Skeletal muscle satellite cell (primary cell): ENCODE data around the gene NGLY1.

Experiments
- H3K27me3 ChIP-seq: 2 replicates; pipeline ENCODE4 v1.7.0; 2013; ENCODE audit warnings: low read length; ENCODE audit not compliant: control insufficient read depth, insufficient read depth
- H3K36me3 ChIP-seq: 2 replicates; pipeline ENCODE4 v1.7.0; 2013; ENCODE audit warnings: mild to moderate bottlenecking, control low read depth, low read length; ENCODE audit not compliant: insufficient read depth
- H3K4me1 ChIP-seq: 2 replicates; pipeline ENCODE4 v1.7.0; 2013; ENCODE audit warnings: low read length; ENCODE audit not compliant: control insufficient read depth, insufficient read depth
- H3K4me2 ChIP-seq: 2 replicates; pipeline ENCODE4 v1.7.0; 2013; ENCODE audit warnings: mild to moderate bottlenecking, low read length
- H3K4me3 ChIP-seq: 2 replicates; pipeline ENCODE4 v1.7.0; 2013; ENCODE audit warnings: low read length
- H3K9ac ChIP-seq: 2 replicates; pipeline ENCODE4 v1.7.0; 2013; ENCODE audit warnings: mild to moderate bottlenecking, low read depth, low read length, moderate library complexity
- H3K9me3 ChIP-seq: replicated peaks from 2 replicates; pipeline ENCODE4 v1.7.0; 2013; ENCODE audit warnings: mild to moderate bottlenecking, control low read depth, low read length

The NGLY1 gene

GRCh38 chr3:25782636-25782937, 656 bp downstream of the NGLY1 start:
- Histone ChIP-seq H3K9ac (peak overlapping the region; percentile 89), H3K9me3 (no peaks in the 10 kb centered on the region), H3K27me3 (no peaks in the 10 kb centered on the region), H3K4me3 (peak overlapping the region; percentile 97), H3K4me1 (peaks cover 18% of the 10 kb centered on the region), H3K4me2 (peak overlapping the region; percentile 90), H3K36me3 (peaks cover 2% of the 10 kb centered on the region)

- H3K4me3 ChIP-seq: peak overlapping the region; percentile 97
- no peaks in the 10 kb centered on the region for H3K27me3 ChIP-seq
- H3K9me3 ChIP-seq: no peaks in the 10 kb centered on the region
- H3K4me1 ChIP-seq: peaks cover 18% of the 10 kb centered on the region
- H3K4me2 ChIP-seq: peak overlapping the region; percentile 90
- H3K36me3 ChIP-seq: peaks cover 6% of the 10 kb centered on the region
- peak overlapping the region; percentile 89 for H3K9ac ChIP-seq
Measured at GRCh38 chr3:25781758-25782594, 1.3 kb downstream of the NGLY1 start.

- no peak overlapping the region for H3K4me3 ChIP-seq
- peaks cover 13% of the 10 kb centered on the region for H3K36me3 ChIP-seq
- peak overlapping the region; percentile 90 for H3K4me2 ChIP-seq
- H3K9me3 ChIP-seq: no peaks in the 10 kb centered on the region
- peaks cover 18% of the 10 kb centered on the region for H3K4me1 ChIP-seq
- no peaks in the 10 kb centered on the region for H3K27me3 ChIP-seq
- H3K9ac ChIP-seq: no peak overlapping the region
Measured at GRCh38 chr3:25781145-25781757, 2.0 kb downstream of the NGLY1 start.

GRCh38 chr3:25780618-25781017, 2.6 kb downstream of the NGLY1 start:
- Histone ChIP-seq H3K9ac (no peak overlapping the region), H3K4me1 (peaks cover 18% of the 10 kb centered on the region), H3K4me2 (no peak overlapping the region), H3K4me3 (no peak overlapping the region), H3K36me3 (peaks cover 20% of the 10 kb centered on the region), H3K27me3 (no peaks in the 10 kb centered on the region), H3K9me3 (no peaks in the 10 kb centered on the region)

GRCh38 chr3:25775936-25776335, 7.3 kb downstream of the NGLY1 start:
- peaks cover 39% of the 10 kb centered on the region for H3K36me3 ChIP-seq
- H3K9me3 ChIP-seq: no peaks in the 10 kb centered on the region
- H3K4me2 ChIP-seq: no peak overlapping the region
- H3K4me3 ChIP-seq: no peak overlapping the region
- no peak overlapping the region for H3K9ac ChIP-seq
- H3K27me3 ChIP-seq: no peaks in the 10 kb centered on the region
- no peaks in the 10 kb centered on the region for H3K4me1 ChIP-seq

- Histone ChIP-seq H3K4me2 (no peak overlapping the region), H3K36me3 (peaks cover 6% of the 10 kb centered on the region), H3K27me3 (no peaks in the 10 kb centered on the region), H3K9ac (no peak overlapping the region), H3K4me1 (no peaks in the 10 kb centered on the region), H3K4me3 (no peak overlapping the region), H3K9me3 (no peaks in the 10 kb centered on the region)
Measured at GRCh38 chr3:25768851-25769250, 14.4 kb downstream of the NGLY1 start.

GRCh38 chr3:25751725-25752124, 31.5 kb downstream of the NGLY1 start:
- no peaks in the 10 kb centered on the region for H3K9me3 ChIP-seq
- peaks cover 10% of the 10 kb centered on the region for H3K4me1 ChIP-seq
- no peak overlapping the region for H3K4me2 ChIP-seq
- H3K27me3 ChIP-seq: no peaks in the 10 kb centered on the region
- no peak overlapping the region for H3K4me3 ChIP-seq
- no peak overlapping the region for H3K9ac ChIP-seq
- H3K36me3 ChIP-seq: peaks cover 32% of the 10 kb centered on the region

- Histone ChIP-seq H3K9ac (no peak overlapping the region), H3K4me2 (no peak overlapping the region), H3K9me3 (no peaks in the 10 kb centered on the region), H3K4me1 (peaks cover 10% of the 10 kb centered on the region), H3K36me3 (peaks cover 32% of the 10 kb centered on the region), H3K4me3 (no peak overlapping the region), H3K27me3 (no peaks in the 10 kb centered on the region)
Measured at GRCh38 chr3:25751048-25751447, 32.2 kb downstream of the NGLY1 start.

- peaks cover 32% of the 10 kb centered on the region for H3K36me3 ChIP-seq
- no peaks in the 10 kb centered on the region for H3K27me3 ChIP-seq
Measured at GRCh38 chr3:25749031-25749581, 34.1 kb downstream of the NGLY1 start.

GRCh38 chr3:25748189-25748588, 35.1 kb downstream of the NGLY1 start:
- peaks cover 32% of the 10 kb centered on the region for H3K36me3 ChIP-seq
- no peak overlapping the region for H3K4me2 ChIP-seq
- H3K4me1 ChIP-seq: peaks cover 5% of the 10 kb centered on the region
- no peaks in the 10 kb centered on the region for H3K27me3 ChIP-seq
- no peaks in the 10 kb centered on the region for H3K9me3 ChIP-seq
- H3K9ac ChIP-seq: no peak overlapping the region
- H3K4me3 ChIP-seq: no peak overlapping the region

More at GRCh38 chr3:25749031-25749581, 34.1 kb downstream of the NGLY1 start:
- Histone ChIP-seq H3K9ac (no peak overlapping the region), H3K4me2 (no peak overlapping the region), H3K4me1 (peaks cover 6% of the 10 kb centered on the region), H3K9me3 (no peaks in the 10 kb centered on the region), H3K4me3 (no peak overlapping the region)

- Histone ChIP-seq H3K27me3 (no peaks in the 10 kb centered on the region), H3K4me1 (peaks cover 5% of the 10 kb centered on the region), H3K4me2 (no peak overlapping the region), H3K9ac (no peak overlapping the region), H3K4me3 (no peak overlapping the region), H3K36me3 (peaks cover 32% of the 10 kb centered on the region), H3K9me3 (no peaks in the 10 kb centered on the region)
Measured at GRCh38 chr3:25747033-25747432, 36.2 kb downstream of the NGLY1 start.
